H9 (cell line): Measurements from ENCODE around the gene SIT1. TPM values are rescaled to one million over a fixed set of nuclear protein-coding genes. Genes with fewer than 3 reads are reported as not detected.

Experiments
- DNase-seq: peaks from one replicate; pipeline ENCODE4 v3.0.0-alpha.2; 2017
- H2AFZ ChIP-seq: one replicate; pipeline ENCODE4 v1.6.1; 2013; ENCODE audit warnings: mild to moderate bottlenecking, low read length, control low read depth, moderate library complexity
- H2AK5ac ChIP-seq: 2 replicates; pipeline ENCODE4 v1.6.1; 2013; ENCODE audit warnings: low read length, control low read depth, mixed read lengths; ENCODE audit not compliant: insufficient read length
- H2BK120ac ChIP-seq: one replicate; pipeline ENCODE4 v1.6.1; 2013; ENCODE audit warnings: low read depth, mild to moderate bottlenecking, low read length, control low read depth, inconsistent platforms; ENCODE audit not compliant: poor library complexity, severe bottlenecking
- H2BK12ac ChIP-seq: 2 replicates; pipeline ENCODE4 v1.6.1; 2013; ENCODE audit warnings: low read length, control low read depth, mixed read lengths, low read depth; ENCODE audit not compliant: insufficient read length
- H2BK15ac ChIP-seq: 2 replicates; pipeline ENCODE4 v1.6.1; 2013; ENCODE audit warnings: low read depth, low read length, control low read depth
- H2BK20ac ChIP-seq: one replicate; pipeline ENCODE4 v1.6.1; 2013; ENCODE audit warnings: low read depth, mild to moderate bottlenecking, low read length, control low read depth, inconsistent platforms; ENCODE audit not compliant: poor library complexity, severe bottlenecking
- H2BK5ac ChIP-seq: 2 replicates; pipeline ENCODE4 v1.6.1; 2013; ENCODE audit warnings: low read length, control low read depth, mixed read lengths; ENCODE audit not compliant: insufficient read length
- H3K14ac ChIP-seq: 2 replicates; pipeline ENCODE4 v1.6.1; 2013; ENCODE audit warnings: low read length, control low read depth; ENCODE audit not compliant: insufficient read depth
- H3K18ac ChIP-seq: 2 replicates; pipeline ENCODE4 v1.6.1; 2013; ENCODE audit warnings: low read depth, mild to moderate bottlenecking, mixed read lengths, low read length, control low read depth; ENCODE audit not compliant: insufficient read length
- H3K23ac ChIP-seq: 2 replicates; pipeline ENCODE4 v1.6.1; 2013; ENCODE audit warnings: low read length, control low read depth, mixed read lengths, low read depth; ENCODE audit not compliant: insufficient read length
- H3K23me2 ChIP-seq: 2 replicates; pipeline ENCODE4 v1.6.1; 2013; ENCODE audit warnings: low read depth, mild to moderate bottlenecking, mixed read lengths, low read length, control low read depth; ENCODE audit not compliant: insufficient read length, poor library complexity, severe bottlenecking
- H3K27ac ChIP-seq: 2 replicates; pipeline ENCODE4 v1.5.1; 2013; ENCODE audit warnings: low read length, control low read depth, mixed read lengths, low read depth; ENCODE audit not compliant: insufficient read length
- H3K27me3 ChIP-seq: 2 replicates; pipeline ENCODE4 v1.6.1; 2013; ENCODE audit warnings: low read length, control low read depth, inconsistent platforms; ENCODE audit not compliant: insufficient read depth
- H3K4ac ChIP-seq: 2 replicates; pipeline ENCODE4 v1.6.1; 2013; ENCODE audit warnings: low read depth, mild to moderate bottlenecking, control low read depth, inconsistent platforms, low read length, moderate library complexity
- H3K4me1 ChIP-seq: 2 replicates; pipeline ENCODE4 v1.6.1; 2013; ENCODE audit warnings: low read length, control low read depth, inconsistent platforms; ENCODE audit not compliant: insufficient read depth
- H3K4me2 ChIP-seq: 2 replicates; pipeline ENCODE4 v1.6.1; 2013; ENCODE audit warnings: low read length, control low read depth, mixed read lengths; ENCODE audit not compliant: insufficient read length, insufficient read depth
- H3K56ac ChIP-seq: 2 replicates; pipeline ENCODE4 v1.6.1; 2013; ENCODE audit warnings: low read depth, mild to moderate bottlenecking, mixed read lengths, low read length, control low read depth; ENCODE audit not compliant: insufficient read length
- H3K79me1 ChIP-seq: 2 replicates; pipeline ENCODE4 v1.6.1; 2013; ENCODE audit warnings: low read depth, mild to moderate bottlenecking, moderate library complexity, low read length, control low read depth, inconsistent platforms; ENCODE audit not compliant: insufficient read depth, poor library complexity, severe bottlenecking
- H3K79me2 ChIP-seq: 2 replicates; pipeline ENCODE4 v1.6.1; 2013; ENCODE audit warnings: low read length, control low read depth, inconsistent platforms; ENCODE audit not compliant: insufficient read depth
- H3K9ac ChIP-seq: 2 replicates; pipeline ENCODE4 v1.6.1; 2013; ENCODE audit warnings: low read length, control low read depth, mixed read lengths; ENCODE audit not compliant: insufficient read length; ENCODE audit errors: extremely low read depth
- H3K9me3 ChIP-seq: one replicate; pipeline ENCODE4 v1.6.1; 2013; ENCODE audit warnings: low read depth, low read length, inconsistent platforms; ENCODE audit not compliant: control insufficient read depth
- H3T11ph ChIP-seq: one replicate; pipeline ENCODE4 v1.6.1; 2013; ENCODE audit warnings: mild to moderate bottlenecking, low read length, control low read depth, inconsistent platforms
- H4K20me1 ChIP-seq: one replicate; pipeline ENCODE4 v1.6.1; 2013; ENCODE audit not compliant: control insufficient read depth, insufficient read length, insufficient read depth
- H4K5ac ChIP-seq: 2 replicates; pipeline ENCODE4 v1.6.1; 2013; ENCODE audit warnings: low read depth, mild to moderate bottlenecking, mixed read lengths, low read length, control low read depth; ENCODE audit not compliant: insufficient read length
- H4K8ac ChIP-seq: replicated peaks from 2 replicates; pipeline ENCODE4 v1.6.1; 2013; ENCODE audit warnings: low read length, control low read depth, mixed read lengths, low read depth; ENCODE audit not compliant: insufficient read length
- H4K91ac ChIP-seq: 2 replicates; pipeline ENCODE4 v1.6.1; 2013; ENCODE audit warnings: low read depth, mild to moderate bottlenecking, moderate library complexity, mixed read lengths, low read length, control low read depth; ENCODE audit not compliant: insufficient read length
- H3K27ac Mint-ChIP-seq, 3 experiments: 2 replicates in 2 of 3; 3 replicates in 1 of 3; pipeline ENCODE4 v1.8.0; 2020 to 2021; ENCODE audit warnings: mixed read lengths in 3 of 3, mild to moderate bottlenecking in 1 of 3, moderate library complexity in 1 of 3
- H3K27me3 Mint-ChIP-seq: 2 replicates; pipeline ENCODE4 v1.8.0; 2021; ENCODE audit warnings: low read depth, mild to moderate bottlenecking, moderate library complexity, mixed read lengths
- H3K36me3 Mint-ChIP-seq, 3 experiments: 2 replicates in 2 of 3; 3 replicates in 1 of 3; pipeline ENCODE4 v1.8.0; 2020 to 2021; ENCODE audit warnings: low read depth in 3 of 3, mixed read lengths in 3 of 3; ENCODE audit not compliant: insufficient read depth in 1 of 3
- H3K4me1 Mint-ChIP-seq, 2 experiments: 2 replicates each; pipeline ENCODE4 v1.8.0; 2020; ENCODE audit warnings: mixed read lengths in 2 of 2
- H3K4me3 Mint-ChIP-seq, 2 experiments: 2 replicates in 1 of 2; 3 replicates in 1 of 2; pipeline ENCODE4 v1.8.0; 2020 to 2021; ENCODE audit warnings: mild to moderate bottlenecking in 2 of 2, mixed read lengths in 2 of 2, moderate library complexity in 1 of 2
- H3K9me3 Mint-ChIP-seq, 2 experiments: 2 replicates in 1 of 2; 3 replicates in 1 of 2; pipeline ENCODE4 v1.8.0; 2020; ENCODE audit warnings: mild to moderate bottlenecking in 2 of 2, mixed read lengths in 2 of 2, moderate library complexity in 1 of 2
- CTCF ChIP-seq: fragments of 200-600 bp; sonication (generic); conservative IDR thresholded peaks from 3 replicates; pipeline ENCODE4 v1.8.0; 2021; ENCODE audit warnings: antibody characterized with exemption, mild to moderate bottlenecking
- WGBS: extraction: QIAGEN DNeasy Blood & Tissue Kit; methylation state at CpG from one replicate; pipeline ENCODE4 v1.1.7; 2013; ENCODE audit warnings: missing lambda C conversion rate, low lambda C conversion rate, mixed read lengths; ENCODE audit not compliant: insufficient read length; ENCODE audit errors: extremely low coverage; 5-methylcytosine and 5-hydroxymethylcytosine counted together
- total RNA-seq: library from RNA; stranded (reverse); gene quantifications from 2 replicates; pipeline ENCODE4 v1.2.1, GENCODE V29; 2021

SIT1 gene
- total RNA-seq, 1 experiment from 2014 or later: 1.6 TPM

DNA sequence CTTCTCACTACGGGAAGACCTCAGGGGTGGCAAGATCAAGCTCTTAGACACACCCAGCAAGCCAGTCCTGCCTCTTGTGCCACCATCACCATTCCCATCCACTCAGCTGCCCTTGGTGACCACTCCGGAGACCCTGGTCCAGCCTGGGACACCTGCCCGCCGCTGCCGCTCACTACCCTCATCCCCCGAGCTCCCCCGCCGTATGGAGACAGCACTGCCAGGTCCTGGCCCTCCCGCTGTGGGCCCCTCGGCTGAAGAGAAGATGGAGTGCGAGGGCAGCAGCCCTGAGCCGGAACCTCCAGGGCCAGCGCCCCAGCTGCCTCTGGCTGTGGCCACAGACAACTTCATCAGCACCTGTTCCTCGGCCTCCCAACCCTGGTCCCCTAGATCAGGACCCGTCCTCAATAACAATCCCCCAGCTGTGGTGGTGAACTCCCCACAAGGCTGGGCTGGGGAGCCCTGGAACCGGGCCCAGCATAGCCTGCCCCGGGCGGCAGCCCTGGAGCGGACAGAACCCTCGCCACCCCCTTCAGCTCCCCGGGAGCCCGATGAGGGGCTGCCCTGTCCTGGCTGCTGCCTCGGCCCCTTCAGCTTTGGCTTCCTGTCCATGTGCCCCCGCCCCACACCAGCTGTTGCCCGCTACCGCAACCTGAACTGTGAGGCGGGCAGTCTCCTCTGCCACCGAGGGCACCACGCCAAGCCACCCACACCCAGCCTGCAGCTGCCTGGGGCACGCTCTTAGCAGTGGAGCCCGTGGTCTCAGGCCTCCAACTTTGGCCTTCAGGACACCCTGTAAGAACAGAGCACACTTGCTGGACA is 41.5 kb downstream of the SIT1 start:
- no peak overlapping the region for H3K14ac ChIP-seq
- H2AFZ ChIP-seq: no peak overlapping the region
- WGBS: no CpG with 5 or more reads among the region's 31 CpGs
- no peak overlapping the region for H3K56ac ChIP-seq
- no peaks in the 10 kb centered on the region for H3K27me3 ChIP-seq
- no peak overlapping the region for H3K4me2 ChIP-seq
- H3K23me2 ChIP-seq: peaks cover 14% of the 10 kb centered on the region
- Mint-ChIP-seq H3K4me3 (no peak overlapping the region; a peak in 1 of 5 replicates), H3K27me3 (no peaks in the 10 kb centered on the region; the same call in 1 of the 2 replicates), H3K9me3 (no peaks in the 10 kb centered on the region; a peak in 2 of 5 replicates), H3K36me3 (peaks cover 9 to 25% (median 21%) of the 10 kb centered on the region in 3 experiments; a peak in 6 of 7 replicates), H3K27ac (no peak overlapping the region), H3K4me1 (peaks cover 7 to 11% of the 10 kb centered on the region in 2 experiments)
- no peak overlapping the region for H4K8ac ChIP-seq
- H2BK12ac ChIP-seq: no peak overlapping the region
- DNase-seq: no peak
- no peaks in the 10 kb centered on the region for H3K79me2 ChIP-seq
- H3K18ac ChIP-seq: no peak overlapping the region
- H3K23ac ChIP-seq: no peak overlapping the region
- no peak for TF ChIP-seq CTCF
- H4K5ac ChIP-seq: no peak overlapping the region
- H2BK120ac ChIP-seq: no peak overlapping the region
- H3K9me3 ChIP-seq: no peaks in the 10 kb centered on the region
- H2BK20ac ChIP-seq: no peak overlapping the region
- H4K20me1 ChIP-seq: no peaks in the 10 kb centered on the region
- no peak overlapping the region for H3T11ph ChIP-seq
- H3K27ac ChIP-seq: no peak overlapping the region
- H3K79me1 ChIP-seq: no peaks in the 10 kb centered on the region
- H2AK5ac ChIP-seq: no peak overlapping the region
- H2BK5ac ChIP-seq: no peak overlapping the region
- no peak overlapping the region for H3K4ac ChIP-seq
- no peak overlapping the region for H4K91ac ChIP-seq
- no peaks in the 10 kb centered on the region for H3K4me1 ChIP-seq
- H2BK15ac ChIP-seq: no peak overlapping the region
- no peak overlapping the region for H3K9ac ChIP-seq
